GM21529 (cell line): Measurements from ENCODE around the gene QTRT2.

Source experiments
- ATAC-seq: cut with Tn5 transposase; IDR thresholded peaks from one replicate; pipeline ENCODE4 v1.9.1; 2021; ENCODE audit not compliant: unreplicated experiment

Gene QTRT2

DNA sequence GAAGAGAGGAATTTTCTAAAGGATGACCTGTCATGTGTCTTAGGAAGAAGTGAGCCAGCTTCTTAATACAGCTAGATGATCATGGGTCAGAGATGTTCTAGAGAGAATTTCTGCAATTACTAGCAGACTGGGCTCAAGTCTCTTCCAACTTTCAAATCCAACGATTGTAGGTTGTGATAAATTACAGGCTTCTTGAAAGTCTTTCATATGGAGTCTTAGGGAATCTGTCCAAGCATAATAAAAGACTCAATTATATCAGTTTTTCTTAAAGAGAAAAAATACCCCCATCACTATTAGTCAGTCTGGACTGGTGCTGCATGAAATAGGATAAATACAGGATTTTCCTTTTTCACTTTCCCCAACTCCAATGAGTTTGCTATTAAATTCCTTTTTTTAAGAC, 63.2 kb downstream of the QTRT2 start:
- no peak for ATAC-seq

DNA sequence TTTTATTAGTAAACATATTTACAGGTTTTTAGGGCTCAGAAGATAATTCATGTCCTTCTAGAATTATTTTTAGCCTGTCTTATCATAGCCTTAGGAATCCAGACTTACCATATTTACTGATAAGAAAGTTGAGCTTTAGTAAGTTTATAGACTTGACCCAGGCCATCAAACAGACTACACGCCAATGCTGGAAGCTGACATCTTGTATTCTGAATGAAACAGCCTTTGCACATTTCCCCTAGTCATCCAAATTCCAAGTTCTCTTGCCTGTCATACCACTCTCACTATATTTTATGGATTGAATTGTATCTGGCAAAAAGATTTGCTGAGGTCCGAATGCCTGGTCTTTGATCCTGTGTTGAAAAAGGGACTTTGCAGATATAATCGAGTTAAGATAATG, 63.7 kb downstream of the QTRT2 start:
- ATAC-seq, result no peak

DNA sequence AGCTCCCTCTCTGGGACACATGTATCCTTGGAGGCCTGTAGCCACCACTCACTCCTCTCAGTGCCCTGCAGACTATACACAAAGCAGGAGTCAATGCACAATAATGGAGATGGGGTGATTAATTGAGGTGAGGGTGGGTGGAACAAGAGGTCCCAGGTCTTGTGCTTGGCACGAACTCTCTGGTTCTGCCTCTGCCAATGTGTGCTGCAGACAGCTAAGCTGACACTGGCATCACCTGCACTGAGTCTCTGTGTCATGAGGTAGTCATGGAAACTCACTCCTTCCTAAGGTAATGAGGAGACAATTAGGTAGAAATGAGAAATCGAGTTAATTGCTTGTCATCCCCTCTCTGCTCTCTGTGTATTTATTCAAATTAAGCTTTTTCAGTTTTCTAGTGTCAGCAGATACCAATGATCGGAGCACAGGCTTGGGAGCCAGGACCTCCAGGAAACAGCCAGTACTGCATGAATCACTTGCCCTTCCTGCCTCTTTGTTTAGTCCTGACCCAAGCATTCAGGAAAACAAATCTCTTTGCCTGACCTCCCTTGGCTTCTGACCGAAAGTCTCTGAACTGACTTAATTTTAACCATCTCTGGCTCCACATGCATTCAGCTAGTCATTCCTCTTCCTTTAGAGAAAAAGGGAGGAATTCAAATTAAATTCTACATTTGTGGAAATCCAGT, 65.6 kb downstream of the QTRT2 start:
- ATAC-seq, result no peak

DNA sequence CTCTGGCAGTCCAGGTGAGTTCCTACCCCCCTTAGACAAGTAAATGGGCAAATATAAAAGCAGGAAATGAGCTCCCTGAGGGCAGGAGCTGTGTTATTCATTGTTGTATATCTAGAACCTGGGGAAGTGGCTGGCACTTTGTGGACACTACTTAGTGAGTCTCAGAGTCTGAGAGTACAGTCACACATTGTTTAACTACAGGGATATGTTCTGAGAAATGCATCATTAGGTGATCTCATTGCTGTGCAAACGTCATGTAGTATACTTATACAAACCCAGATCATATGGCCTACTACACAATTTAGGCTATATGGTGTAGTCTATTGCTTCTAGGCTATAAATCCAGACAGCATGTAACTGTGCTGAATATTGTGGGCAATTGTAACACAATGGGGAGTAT, 69.9 kb downstream of the QTRT2 start:
- ATAC-seq, result no peak

DNA sequence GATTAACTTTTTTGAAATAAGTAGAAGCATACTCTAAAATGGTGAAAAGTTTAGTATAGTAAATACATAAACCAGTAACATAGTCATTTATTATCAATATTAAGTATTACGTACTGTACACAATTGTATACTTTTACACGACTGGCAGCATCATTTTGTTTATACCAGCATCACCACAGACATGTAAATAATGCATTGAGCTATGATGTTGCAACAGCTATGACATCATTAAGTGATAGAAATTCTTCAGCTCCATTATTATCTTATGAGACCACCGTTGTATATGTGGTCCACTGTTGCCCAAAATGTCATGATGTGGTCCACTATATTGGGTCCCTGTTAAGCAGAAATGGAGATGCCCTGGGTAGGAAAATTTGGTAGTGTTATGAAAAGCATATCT, 71.0 kb downstream of the QTRT2 start:
- no peak for ATAC-seq

DNA sequence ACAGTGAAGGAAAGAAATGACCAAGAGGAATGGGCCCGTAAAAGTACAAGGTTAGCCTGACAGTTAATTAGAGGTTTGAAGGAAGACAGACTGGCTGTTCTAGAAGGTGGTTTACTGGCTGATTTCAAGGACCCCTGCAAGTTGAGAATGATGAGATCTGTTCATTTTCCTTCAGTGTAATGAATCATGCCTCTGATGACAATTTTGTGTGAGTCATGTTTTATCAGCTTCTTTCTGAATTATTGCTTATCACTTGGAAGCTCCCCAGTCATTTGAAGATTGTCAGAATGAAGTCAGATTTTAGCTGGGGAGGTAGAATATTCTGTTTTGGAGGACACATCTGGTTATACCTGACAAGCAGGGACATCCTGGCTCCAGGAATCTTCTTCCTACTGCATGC, 71.7 kb downstream of the QTRT2 start:
- ATAC-seq, result no peak

DNA sequence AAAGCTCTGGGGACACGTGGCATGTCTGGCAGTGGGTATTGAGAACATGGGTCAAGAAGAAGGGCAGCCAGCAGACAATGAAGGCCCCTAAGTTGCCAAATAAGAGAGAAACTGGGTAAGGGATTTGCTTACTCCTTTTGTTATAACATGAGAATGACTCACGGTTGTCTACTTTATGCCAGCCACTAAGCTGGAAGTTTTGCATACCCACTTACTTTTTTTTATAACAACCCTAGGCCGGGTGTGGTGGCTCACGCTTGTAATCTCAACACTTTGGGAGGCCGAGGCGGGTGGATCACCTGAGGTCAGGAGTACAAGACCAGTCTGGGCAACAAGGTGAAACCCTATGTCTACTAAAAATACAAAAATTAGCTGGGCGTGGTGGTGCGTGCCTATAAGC, 72.3 kb downstream of the QTRT2 start:
- no peak for ATAC-seq

DNA sequence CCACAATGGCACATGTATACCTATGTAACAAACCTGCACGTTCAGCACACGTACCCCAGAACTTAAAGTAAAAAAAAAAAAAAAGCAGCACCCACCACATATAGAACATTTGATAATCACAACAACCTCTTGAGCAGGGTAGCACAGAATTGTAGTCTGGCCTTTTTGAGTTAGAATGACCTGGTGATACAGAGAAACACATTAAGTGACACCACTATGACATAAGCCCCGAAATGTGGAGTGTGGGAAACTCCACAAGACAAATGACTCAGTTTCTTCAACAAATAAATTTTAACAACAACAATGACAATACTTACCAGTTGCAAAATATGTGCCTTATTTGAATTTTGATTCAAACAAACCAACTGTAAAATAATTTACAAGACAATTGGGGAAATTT, 76.0 kb downstream of the QTRT2 start:
- no peak for ATAC-seq

DNA sequence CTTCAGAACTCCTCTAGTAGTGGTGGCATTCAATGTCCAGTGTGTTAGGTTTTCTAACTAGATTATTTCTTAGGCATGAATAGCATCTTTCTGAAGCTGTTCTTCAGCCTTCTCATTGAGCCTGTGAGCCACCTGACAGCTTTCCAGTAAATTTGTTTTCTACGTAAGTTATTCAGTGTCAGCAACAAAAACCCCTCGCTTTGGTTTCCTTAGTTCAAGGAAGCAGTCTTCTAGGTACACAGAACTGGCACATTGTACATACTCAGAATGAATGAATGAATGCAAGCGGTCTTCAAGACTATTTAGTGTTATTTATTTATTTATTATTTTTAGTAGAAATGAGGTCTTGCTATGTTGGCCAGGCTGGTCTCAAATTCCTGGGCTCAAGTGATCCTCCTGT, 77.4 kb downstream of the QTRT2 start:
- no peak for ATAC-seq
